ENCODE measurements around the gene NLGN3. TPM values are rescaled to one million over a fixed set of nuclear protein-coding genes. Genes with fewer than 3 reads are reported as not detected.

The NLGN3 gene
- total and polyA plus RNA-seq, 2 of the 8 experiments (the other 6 are each of a cell fraction or from before 2014, with no cell fraction given) = 12.0 to 14.8 TPM

- no peak overlapping the region for H2BK5ac ChIP-seq (ENCODE audit: low read depth, low read length)
- no peaks in the 10 kb centered on the region for H3K27me3 ChIP-seq (replicated peaks in 1 of 4; ENCODE audit: control insufficient read depth in 3 of 4, extremely low read depth in 1 of 4, insufficient read depth in 3 of 4, low read length in 3 of 4)
- H4K8ac ChIP-seq (ENCODE audit: extremely low read depth, insufficient read depth, low read length) = no peak overlapping the region
- WGBS, 2 experiments (ENCODE audit: extremely low coverage in 1 of 2, insufficient coverage in 1 of 2, insufficient read length in 1 of 2, insufficient replicate concordance in 2 of 2, low coverage in 1 of 2, low lambda C conversion rate in 2 of 2, missing lambda C conversion rate in 1 of 2) = 87% methylated on average over 12 of the region's 28 CpGs; no CpG with 5 or more reads in 1 of the 2 experiments
- no peak overlapping the region for H2BK120ac ChIP-seq (replicated peaks; ENCODE audit: low read depth, low read length)
- no peak overlapping the region for H2BK15ac ChIP-seq (ENCODE audit: low read length)
- H3K79me2 ChIP-seq (ENCODE audit: control insufficient read depth in 1 of 2, insufficient read depth in 2 of 2, low read length in 2 of 2) = no peaks in the 10 kb centered on the region
- H3K36me3 ChIP-seq (ENCODE audit: control insufficient read depth in 2 of 4, insufficient read depth in 4 of 4, low read length in 3 of 4) = peaks cover 0 to 4% (median 0%) of the 10 kb centered on the region in 4 experiments; a peak in 1 of 8 replicates
- no peak overlapping the region for H3K4ac ChIP-seq (replicated peaks; ENCODE audit: insufficient read length, low read depth, low read length)
- ChIA-PET POLR2A (ENCODE audit: partially characterized antibody) (interaction anchor here (0.6 to 1.4 kb wide), 7 partner anchors 30 to 724 kb away, joined by 3 to 6 read pairs (median 3); partner anchors contain the start of gene GDPD2), CTCF (ENCODE audit: partially characterized antibody) (interaction anchor here (0.7 to 1.6 kb wide), 6 partner anchors 11 to 150 kb away, joined by 3 to 5 read pairs (median 4); no protein-coding TSS in a partner anchor)
- no peak overlapping the region for H3K18ac ChIP-seq (ENCODE audit: extremely low read depth, low read length)
- FAIRE-seq (no peak), DNase-seq (ENCODE audit: low read depth in 1 of 2, low spot score in 2 of 2) (no peak)
- H3K4me1 ChIP-seq (replicated peaks in 1 of 4; ENCODE audit: control insufficient read depth in 3 of 4, insufficient read depth in 4 of 4, low read length in 3 of 4) = peaks cover 4 to 17% (median 6%) of the 10 kb centered on the region in 4 experiments
- H3K4me2 ChIP-seq (ENCODE audit: insufficient read depth in 1 of 2, low read depth in 2 of 2, low read length in 2 of 2) = no peak overlapping the region; a peak in 1 of 4 replicates
- no peak overlapping the region for H3K4me3 ChIP-seq (ENCODE audit: extremely low read depth in 1 of 4, insufficient read depth in 2 of 4, low read depth in 3 of 4, low read length in 4 of 4)
- no peak overlapping the region for H3K9ac ChIP-seq (replicated peaks in 1 of 4; ENCODE audit: extremely low read depth in 1 of 4, low read depth in 3 of 4, low read length in 3 of 4)
- H3K79me1 ChIP-seq (ENCODE audit: low read depth, low read length) = no peaks in the 10 kb centered on the region
- H4K20me1 ChIP-seq (replicated peaks in 1 of 2; ENCODE audit: control insufficient read depth in 1 of 2, insufficient read depth in 2 of 2, low read length in 2 of 2) = no peaks in the 10 kb centered on the region
- no peak overlapping the region for H4K91ac ChIP-seq (replicated peaks; ENCODE audit: insufficient read length, low read length)
- H2BK12ac ChIP-seq (ENCODE audit: low read depth, low read length) = no peak overlapping the region
- no peak overlapping the region for H2AK5ac ChIP-seq (ENCODE audit: low read depth, low read length)
- no peak overlapping the region for H3K56ac ChIP-seq (replicated peaks; ENCODE audit: insufficient read length, low read depth, low read length)
- H3K23me2 ChIP-seq (ENCODE audit: low read depth, low read length) = peaks cover 5% of the 10 kb centered on the region; the same call in 1 of the 2 replicates
- H2BK20ac ChIP-seq (ENCODE audit: low read length) = no peak overlapping the region
- no peak overlapping the region for H2AFZ ChIP-seq (ENCODE audit: low read length)
- H4K5ac ChIP-seq (ENCODE audit: insufficient read length, low read depth, low read length) = no peak overlapping the region
- no peak overlapping the region for H3K14ac ChIP-seq (ENCODE audit: insufficient read length)
- no peak overlapping the region for H3K23ac ChIP-seq (ENCODE audit: insufficient read length)
- no peak overlapping the region for H3K27ac ChIP-seq (ENCODE audit: low read depth, low read length)
- H3K9me3 ChIP-seq (ENCODE audit: insufficient read depth in 2 of 2, low read depth in 1 of 2, low read length in 1 of 2) = no peaks in the 10 kb centered on the region
- peak in 2 of 3 experiments; percentile 7 to 19; a peak in 2 of 4 replicates for TF ChIP-seq CTCF (IDR thresholded peaks at IDR 0.05; ENCODE audit: control extremely low read depth in 1 of 3, insufficient read depth in 1 of 3, low read depth in 1 of 3, low read length in 3 of 3)
- TF ChIP-seq CBX5 (IDR thresholded peaks at IDR 0.05; ENCODE audit: low read depth, low read length) = no peak
- no peak for TF ChIP-seq NRF1 (IDR thresholded peaks at IDR 0.05; ENCODE audit: low read depth, low read length)
- no peak for TF ChIP-seq SIRT6 (IDR thresholded peaks at IDR 0.05; ENCODE audit: low read length)
- TF ChIP-seq JUND (IDR thresholded peaks at IDR 0.05; ENCODE audit: low read length) = no peak
- TF ChIP-seq BACH1 (IDR thresholded peaks at IDR 0.05; ENCODE audit: low read length) = no peak
- TF ChIP-seq SP1 (IDR thresholded peaks at IDR 0.05; ENCODE audit: low read depth, low read length) = no peak
- TF ChIP-seq EP300 (IDR thresholded peaks at IDR 0.05; ENCODE audit: borderline replicate concordance in 1 of 2, low read depth in 2 of 2, low read length in 2 of 2) = no peak
- no peak for TF ChIP-seq POLR2AphosphoS5 (IDR thresholded peaks at IDR 0.05; ENCODE audit: low read depth, low read length)
- TF ChIP-seq EZH2 (IDR thresholded peaks at IDR 0.05; ENCODE audit: low read depth, low read length, severe bottlenecking) = no peak
Measured at GRCh38 chrX:71147496-71148277, 3.0 kb downstream of the NLGN3 start.
